Esophagus muscularis mucosa (tissue), 4 donors: Measurements from ENCODE around the gene EPC2. TPM values are rescaled to one million over a fixed set of nuclear protein-coding genes. Genes with fewer than 3 reads are reported as not detected.

ENCODE experiments used
- DNase-seq: peaks from one replicate; pipeline ENCODE4 v3.0.0-alpha.2; 2017; ENCODE audit errors: extremely low spot score
- H3K27ac ChIP-seq, 4 donors: fragments of 200-600 bp; sonication (generic); replicated peaks in 1 of 4; 1 replicate in 3 of 4; 2 replicates in 1 of 4; pipeline ENCODE4 v1.5.1; 2016 to 2019; ENCODE audit warnings: mild to moderate bottlenecking in 1 of 4
- H3K27me3 ChIP-seq, 4 donors: fragments of 200-600 bp; sonication (generic); one replicate each; pipeline versions ENCODE4 v1.5.1 to v1.6.0; 2016 to 2019
- H3K36me3 ChIP-seq, 4 donors: fragments of 200-600 bp; sonication (generic); one replicate each; pipeline ENCODE4 v1.5.1; 2016 to 2019
- H3K4me1 ChIP-seq, 4 donors: fragments of 200-600 bp; sonication (generic); one replicate each; pipeline ENCODE4 v1.5.1; 2016 to 2019
- H3K4me3 ChIP-seq, 4 donors: fragments of 200-600 bp; sonication (generic); 1 replicate in 2 of 4; 2 replicates in 2 of 4; pipeline ENCODE4 v1.5.1; 2016 to 2019; ENCODE audit warnings: mild to moderate bottlenecking in 4 of 4, moderate library complexity in 1 of 4
- H3K9me3 ChIP-seq, 4 donors: fragments of 200-600 bp; sonication (generic); 1 replicate in 3 of 4; 2 replicates in 1 of 4; pipeline ENCODE4 v1.5.1; 2016 to 2019
- CTCF ChIP-seq, 3 experiments: fragments of 200-600 bp in 2 of 3; fragments of 450-650 bp in 1 of 3; sonication (generic) in 2 of 3; IDR thresholded peaks; one replicate each; pipeline ENCODE4 v1.5.1; 2017 to 2019; ENCODE audit warnings: antibody characterized with exemption in 3 of 3, mild to moderate bottlenecking in 2 of 3, moderate library complexity in 1 of 3
- EP300 ChIP-seq: sonication (generic); formaldehyde crosslinking; IDR thresholded peaks from one replicate; pipeline ENCODE4 v1.6.1; 2017; ENCODE audit warnings: antibody characterized with exemption
- POLR2A ChIP-seq: fragments of 450-650 bp; IDR thresholded peaks from one replicate; pipeline ENCODE4 v1.6.1; 2017; ENCODE audit warnings: antibody characterized with exemption, moderate library complexity, mild to moderate bottlenecking, low read depth
- POLR2AphosphoS5 ChIP-seq, 2 donors: sonication (generic); formaldehyde crosslinking; IDR thresholded peaks; one replicate each; pipeline ENCODE4 v1.6.1; 2017; ENCODE audit warnings: antibody characterized with exemption in 2 of 2
- WGBS: methylation state at CpG from one replicate; pipeline ENCODE4 v1.1.5; 2018; 5-methylcytosine and 5-hydroxymethylcytosine counted together
- intact Hi-C: fragments of 100-400 bp; cut with DNase I; formaldehyde crosslinking; loops from one replicate; pipeline ENCODE4 v1.15.1; 2023
- total RNA-seq, 4 donors: library from RNA; depleted of rRNA; stranded (reverse); fragments of >200 nt; gene quantifications; one replicate each; pipeline versions ENCODE4 v1.1.0 to v1.2.1, GENCODE V29; 2016

The EPC2 gene
- total RNA-seq, 4 donors from 2014 or later, result 25.0 to 34.1 (median 28.1) TPM

GRCh38 chr2:148704247-148704646, 59.7 kb downstream of the EPC2 start:
- DNase-seq, result no peak
- Histone ChIP-seq H3K9me3 (peaks cover 0 to 31% (median 12%) of the 10 kb centered on the region in 4 donors), H3K36me3 (peaks cover 0 to 6% (median 4%) of the 10 kb centered on the region in 4 donors), H3K4me3 (no peak overlapping the region), H3K27me3 (no peaks in the 10 kb centered on the region), H3K27ac (no peak overlapping the region), H3K4me1 (no peaks in the 10 kb centered on the region)
- intact Hi-C loops, result no loop called here
- no peak for TF ChIP-seq POLR2AphosphoS5 (IDR thresholded peaks at IDR 0.05)
- no peak for TF ChIP-seq EP300
- TF ChIP-seq CTCF (IDR thresholded peaks at IDR 0.05), result no peak
- TF ChIP-seq POLR2A, result no peak

GRCh38 chr2:148716378-148716920, 71.9 kb downstream of the EPC2 start:
- intact Hi-C loops, result no loop called here
- Histone ChIP-seq H3K27ac (no peak overlapping the region), H3K4me3 (no peak overlapping the region), H3K4me1 (peaks cover 20 to 27% (median 24%) of the 10 kb centered on the region in 4 donors), H3K27me3 (no peaks in the 10 kb centered on the region), H3K9me3 (peaks cover 0 to 10% (median 0%) of the 10 kb centered on the region in 4 donors), H3K36me3 (no peaks in the 10 kb centered on the region)
- 86% methylated on average over 2 of the region's 2 CpGs for WGBS
- DNase-seq, result no peak
- TF ChIP-seq CTCF (IDR thresholded peaks at IDR 0.05) (no peak), EP300 (no peak), POLR2A (no peak), POLR2AphosphoS5 (IDR thresholded peaks at IDR 0.05) (no peak)

GRCh38 chr2:148718039-148718438, 73.5 kb downstream of the EPC2 start:
- TF ChIP-seq CTCF (IDR thresholded peaks at IDR 0.05) (no peak), POLR2A (no peak), POLR2AphosphoS5 (IDR thresholded peaks at IDR 0.05) (no peak), EP300 (no peak)
- intact Hi-C loops, result no loop called here
- 83% methylated on average over 3 of the region's 3 CpGs for WGBS

GRCh38 chr2:148719195-148719749, 74.7 kb downstream of the EPC2 start:
- no peaks in the 10 kb centered on the region for H3K36me3 ChIP-seq
- H3K27ac ChIP-seq, result no peak overlapping the region
- 91% methylated on average over 4 of the region's 6 CpGs for WGBS
- no peak for DNase-seq
- H3K9me3 ChIP-seq, result peaks cover 0 to 10% (median 0%) of the 10 kb centered on the region in 4 donors
- no peaks in the 10 kb centered on the region for H3K27me3 ChIP-seq
- TF ChIP-seq POLR2A (no peak), CTCF (IDR thresholded peaks at IDR 0.05) (no peak), POLR2AphosphoS5 (IDR thresholded peaks at IDR 0.05) (no peak), EP300 (no peak)
- H3K4me3 ChIP-seq, result no peak overlapping the region
- intact Hi-C loops, result no loop called here
- peaks cover 29 to 42% (median 36%) of the 10 kb centered on the region in 4 donors for H3K4me1 ChIP-seq

More at GRCh38 chr2:148718039-148718438, 73.5 kb downstream of the EPC2 start:
- Histone ChIP-seq H3K36me3 (no peaks in the 10 kb centered on the region), H3K9me3 (peaks cover 0 to 10% (median 0%) of the 10 kb centered on the region in 4 donors), H3K4me3 (no peak overlapping the region), H3K27ac (no peak overlapping the region), H3K27me3 (no peaks in the 10 kb centered on the region), H3K4me1 (peaks cover 24 to 37% (median 34%) of the 10 kb centered on the region in 4 donors)
- DNase-seq, result no peak
